Erythroblast (primary cell): ENCODE measurements around the gene ANGEL1.

Experiments used
- GATA1 ChIP-seq: IDR thresholded peaks from 2 replicates; pipeline ENCODE4 v1.6.1; 2011; ENCODE audit warnings: low read depth, mild to moderate bottlenecking, control low read depth, low read length, moderate library complexity
- POLR2A ChIP-seq: IDR thresholded peaks from 2 replicates; pipeline ENCODE4 v1.6.1; 2011; ENCODE audit warnings: mild to moderate bottlenecking, low read length

DNA sequence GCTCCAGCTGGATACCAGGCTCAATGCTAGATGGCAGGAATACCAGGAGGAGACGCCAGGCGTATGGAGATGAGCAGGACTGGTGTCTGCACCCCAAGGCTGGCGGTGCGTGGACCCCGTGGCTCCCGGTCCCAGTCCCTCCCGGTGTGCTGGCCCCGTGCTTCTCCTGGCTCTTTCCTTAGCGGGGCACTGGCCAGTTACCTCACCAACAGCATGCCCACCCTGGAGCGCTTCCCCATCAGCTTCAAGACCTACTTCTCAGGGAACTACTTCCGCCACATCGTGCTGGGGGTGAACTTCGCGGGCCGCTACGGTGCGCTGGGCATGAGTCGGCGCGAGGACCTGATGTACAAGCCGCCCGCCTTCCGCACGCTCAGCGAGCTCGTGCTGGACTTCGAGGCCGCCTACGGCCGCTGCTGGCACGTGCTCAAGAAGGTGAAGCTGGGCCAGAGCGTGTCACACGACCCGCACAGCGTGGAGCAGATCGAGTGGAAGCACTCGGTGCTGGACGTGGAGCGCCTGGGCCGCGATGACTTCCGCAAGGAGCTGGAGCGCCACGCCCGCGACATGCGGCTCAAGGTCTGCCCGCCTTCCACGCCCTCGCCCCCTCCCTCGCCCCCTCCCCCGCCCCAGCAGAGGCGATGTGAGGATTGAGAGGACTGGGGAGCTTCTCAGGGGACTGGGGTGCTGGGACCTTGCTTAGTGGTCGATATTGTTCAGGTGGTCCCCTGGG, 36.8 kb downstream of the ANGEL1 start:
- no peak for TF ChIP-seq POLR2A
- no peak for TF ChIP-seq GATA1
